Trophoblast cell (in vitro differentiated cells and primary cell): ENCODE results near the gene XKRX. TPM values are rescaled to one million over a fixed set of nuclear protein-coding genes. Genes with fewer than 3 reads are reported as not detected.

ENCODE experiments used
- DNase-seq, 2 donors: peaks; one replicate each; pipeline ENCODE4 v3.0.0-alpha.2; 2016
- H2AFZ ChIP-seq: 2 replicates; pipeline ENCODE4 v1.6.1; 2013; ENCODE audit warnings: low read length, moderate library complexity, mild to moderate bottlenecking; ENCODE audit not compliant: insufficient read depth, poor library complexity
- H2AK5ac ChIP-seq: 2 replicates; pipeline ENCODE4 v1.6.1; 2013; ENCODE audit warnings: mild to moderate bottlenecking, low read length
- H2BK120ac ChIP-seq: 2 replicates; pipeline ENCODE4 v1.6.1; 2013; ENCODE audit warnings: low read length, mild to moderate bottlenecking, moderate library complexity; ENCODE audit not compliant: insufficient read depth, poor library complexity
- H2BK12ac ChIP-seq: 2 replicates; pipeline ENCODE4 v1.6.1; 2013; ENCODE audit warnings: mild to moderate bottlenecking, low read length, moderate library complexity
- H2BK5ac ChIP-seq: 2 replicates; pipeline ENCODE4 v1.6.1; 2013; ENCODE audit warnings: low read length, low read depth, moderate library complexity, mild to moderate bottlenecking; ENCODE audit not compliant: poor library complexity
- H3K14ac ChIP-seq: 2 replicates; pipeline ENCODE4 v1.6.1; 2013; ENCODE audit warnings: mild to moderate bottlenecking, low read length
- H3K18ac ChIP-seq: 2 replicates; pipeline ENCODE4 v1.6.1; 2013; ENCODE audit warnings: mild to moderate bottlenecking, low read length
- H3K23ac ChIP-seq: 2 replicates; pipeline ENCODE4 v1.6.1; 2013; ENCODE audit warnings: low read length
- H3K27ac ChIP-seq: 2 replicates; pipeline ENCODE4 v1.5.1; 2013; ENCODE audit warnings: low read depth, mild to moderate bottlenecking, inconsistent platforms, low read length, moderate library complexity
- H3K27me3 ChIP-seq: 2 replicates; pipeline ENCODE4 v1.6.1; 2013; ENCODE audit warnings: inconsistent platforms, mild to moderate bottlenecking, low read length, moderate library complexity; ENCODE audit not compliant: insufficient read depth
- H3K36me3 ChIP-seq, 2 experiments: 1 replicate in 1 of 2; 2 replicates in 1 of 2; pipeline ENCODE4 v1.6.1; 2013; ENCODE audit warnings: low read length in 2 of 2, mild to moderate bottlenecking in 2 of 2, moderate library complexity in 1 of 2; ENCODE audit not compliant: insufficient read depth in 2 of 2, control insufficient read depth in 1 of 2
- H3K4ac ChIP-seq: 2 replicates; pipeline ENCODE4 v1.6.1; 2013; ENCODE audit warnings: low read depth, mild to moderate bottlenecking, low read length, moderate library complexity
- H3K4me1 ChIP-seq, 2 experiments: 1 replicate in 1 of 2; 2 replicates in 1 of 2; pipeline ENCODE4 v1.6.1; 2013; ENCODE audit warnings: low read length in 2 of 2, mild to moderate bottlenecking in 2 of 2, moderate library complexity in 1 of 2; ENCODE audit not compliant: insufficient read depth in 2 of 2, control insufficient read depth in 1 of 2
- H3K4me2 ChIP-seq: 2 replicates; pipeline ENCODE4 v1.6.1; 2013; ENCODE audit warnings: inconsistent platforms, mild to moderate bottlenecking, low read length, moderate library complexity
- H3K4me3 ChIP-seq: 2 replicates; pipeline ENCODE4 v1.5.1; 2013; ENCODE audit warnings: mild to moderate bottlenecking, low read depth, low read length, inconsistent platforms
- H3K79me1 ChIP-seq: one replicate; pipeline ENCODE4 v1.6.1; 2013; ENCODE audit warnings: low read length
- H3K79me2 ChIP-seq: 2 replicates; pipeline ENCODE4 v1.6.1; 2013; ENCODE audit warnings: low read length, mild to moderate bottlenecking; ENCODE audit not compliant: control insufficient read depth, insufficient read depth, poor library complexity
- H3K9ac ChIP-seq: 2 replicates; pipeline ENCODE4 v1.6.1; 2013; ENCODE audit warnings: mild to moderate bottlenecking, low read length
- H3K9me3 ChIP-seq: 2 replicates; pipeline ENCODE4 v1.6.1; 2013; ENCODE audit warnings: low read depth, mild to moderate bottlenecking, control low read depth, inconsistent platforms, low read length; ENCODE audit not compliant: insufficient read depth
- H4K12ac ChIP-seq: 2 replicates; pipeline ENCODE4 v1.6.1; 2013; ENCODE audit warnings: low read depth, mild to moderate bottlenecking, low read length, moderate library complexity
- H4K8ac ChIP-seq: 2 replicates; pipeline ENCODE4 v1.6.1; 2013; ENCODE audit warnings: low read depth, mild to moderate bottlenecking, low read length, moderate library complexity
- H4K91ac ChIP-seq: one replicate; pipeline ENCODE4 v1.6.1; 2013; ENCODE audit warnings: low read depth, mild to moderate bottlenecking, low read length, moderate library complexity
- WGBS: extraction: QIAGEN DNeasy Blood & Tissue Kit; methylation state at CpG from one replicate; pipeline ENCODE4 v1.1.7; 2013; ENCODE audit warnings: missing lambda C conversion rate; ENCODE audit not compliant: insufficient read length, insufficient coverage; ENCODE audit errors: extremely low coverage; 5-methylcytosine and 5-hydroxymethylcytosine counted together
- polyA plus RNA-seq: library from polyadenylated mRNA; stranded (reverse); fragments of 200-250 nt; gene quantifications from 2 replicates; pipeline ENCODE4 v1.2.3, GENCODE V29; 2013

The XKRX gene
- polyA plus RNA-seq, result 0.16 and 0.17 TPM in 2 replicates

DNA sequence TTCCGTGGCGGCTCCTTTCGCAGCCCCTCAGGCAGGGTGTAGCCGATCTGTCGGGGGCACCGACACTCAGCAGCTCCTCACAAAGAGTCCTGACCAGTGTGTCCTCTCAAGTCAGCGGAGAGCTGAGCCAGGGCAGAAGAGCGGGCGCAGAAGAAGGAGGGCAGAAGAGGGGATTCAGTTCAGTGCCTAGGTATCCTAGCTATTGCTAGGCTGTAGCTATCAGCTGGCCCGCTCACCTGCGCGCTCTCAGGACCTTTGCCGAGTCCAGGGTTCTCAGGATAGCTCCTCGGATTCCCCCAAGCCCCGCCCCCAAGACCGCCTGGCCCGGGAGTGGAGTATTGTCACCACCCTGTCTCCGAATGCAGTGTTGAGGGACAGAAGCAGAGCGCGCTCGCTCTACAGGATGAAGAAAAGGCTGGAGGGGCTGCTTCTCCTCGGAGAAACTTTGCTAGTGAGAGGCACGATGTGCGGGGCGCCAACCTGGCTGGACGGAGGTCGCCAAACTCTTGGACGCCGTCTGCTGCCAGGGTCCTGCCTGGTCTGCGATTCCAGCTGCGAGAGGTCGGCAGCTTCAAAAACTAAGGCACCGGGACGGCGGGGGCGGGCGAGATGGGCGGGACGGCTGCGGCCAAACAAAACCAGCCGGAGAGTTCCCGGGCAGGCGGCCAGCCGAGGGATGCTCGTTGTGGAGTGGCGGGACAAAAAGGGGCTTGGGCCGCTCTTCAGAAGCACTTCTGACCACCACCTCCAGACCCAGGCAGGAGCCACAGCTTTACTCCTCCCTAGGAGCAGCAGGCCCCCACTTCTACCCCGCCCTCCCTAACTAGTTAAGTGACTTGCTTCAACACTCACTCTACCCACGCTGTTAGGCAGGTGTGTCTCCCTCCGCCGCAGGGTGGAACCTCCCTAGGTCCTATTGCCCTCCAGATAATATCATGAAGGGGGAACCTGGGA is at the start of gene XKRX:
XKRX (minus strand) TSS at position 258 of the 954 bp plus-strand sequence. CDS start 613 bp downstream, outside the sequence.
- Histone ChIP-seq H2BK12ac (no peak within 1 kb of the TSS), H3K9ac (no peak within 1 kb of the TSS), H3K79me2 (no peaks in the 10 kb centered on the region), H3K27ac (no peak within 1 kb of the TSS), H4K91ac (no peak within 1 kb of the TSS), H3K4me3 (peak within 1 kb of the TSS; percentile 66), H3K27me3 (no peaks in the 10 kb centered on the region), H3K36me3 (no peaks in the 10 kb centered on the region), H3K23ac (no peak within 1 kb of the TSS), H4K12ac (no peak within 1 kb of the TSS), H2BK120ac (no peak within 1 kb of the TSS), H3K4ac (no peak within 1 kb of the TSS), H4K8ac (no peak within 1 kb of the TSS), H3K14ac (no peak within 1 kb of the TSS), H2BK5ac (no peak within 1 kb of the TSS), H3K4me1 (no peaks in the 10 kb centered on the region), H2AFZ (no peak within 1 kb of the TSS), H3K79me1 (no peaks in the 10 kb centered on the region), H3K4me2 (peak within 1 kb of the TSS; percentile 88), H3K18ac (no peak within 1 kb of the TSS), H2AK5ac (no peak within 1 kb of the TSS), H3K9me3 (no peaks in the 10 kb centered on the region)
- DNase-seq, result peak; percentile 7 to 30
- WGBS, result no CpG with 5 or more reads among the region's 51 CpGs

DNA sequence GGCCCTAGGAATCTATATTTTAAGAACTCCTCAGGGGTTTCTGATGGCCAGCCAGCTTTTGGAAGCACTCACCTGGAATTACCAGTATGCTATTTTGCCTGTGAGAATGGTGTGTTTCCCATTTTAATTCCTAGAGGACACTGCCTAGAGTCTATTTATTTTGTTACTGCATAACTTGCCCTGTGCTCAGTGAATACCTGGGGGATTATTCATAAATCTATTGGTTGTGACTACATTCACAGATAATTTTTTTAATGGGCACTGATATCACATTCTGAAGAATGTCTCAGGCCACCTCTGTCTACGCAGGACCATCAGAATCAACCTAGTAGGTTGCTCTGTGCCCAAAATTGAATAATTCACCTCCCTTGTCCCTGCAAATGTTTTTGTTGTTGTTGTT is 47.5 kb upstream of the XKRX start:
- H3K14ac ChIP-seq, result no peak overlapping the region
- peaks cover 0 to 2% of the 10 kb centered on the region in 2 experiments for H3K4me1 ChIP-seq
- DNase-seq, result no peak
- no peak overlapping the region for H4K8ac ChIP-seq
- no peaks in the 10 kb centered on the region for H3K9me3 ChIP-seq
- no peak overlapping the region for H3K27ac ChIP-seq
- H3K23ac ChIP-seq, result no peak overlapping the region
- H2AK5ac ChIP-seq, result no peak overlapping the region
- no peak overlapping the region for H2AFZ ChIP-seq
- no peak overlapping the region for H3K18ac ChIP-seq
- no CpG with 5 or more reads among the region's 1 CpG for WGBS
- no peak overlapping the region for H3K4ac ChIP-seq
- H4K12ac ChIP-seq, result no peak overlapping the region
- H3K4me2 ChIP-seq, result no peak overlapping the region
- no peak overlapping the region for H3K9ac ChIP-seq
- H3K4me3 ChIP-seq, result no peak overlapping the region
- H2BK5ac ChIP-seq, result no peak overlapping the region
- no peak overlapping the region for H4K91ac ChIP-seq
- no peak overlapping the region for H2BK12ac ChIP-seq
- no peaks in the 10 kb centered on the region for H3K36me3 ChIP-seq
- no peaks in the 10 kb centered on the region for H3K27me3 ChIP-seq
- no peaks in the 10 kb centered on the region for H3K79me2 ChIP-seq
- H3K79me1 ChIP-seq, result peaks cover 3% of the 10 kb centered on the region
- H2BK120ac ChIP-seq, result no peak overlapping the region

DNA sequence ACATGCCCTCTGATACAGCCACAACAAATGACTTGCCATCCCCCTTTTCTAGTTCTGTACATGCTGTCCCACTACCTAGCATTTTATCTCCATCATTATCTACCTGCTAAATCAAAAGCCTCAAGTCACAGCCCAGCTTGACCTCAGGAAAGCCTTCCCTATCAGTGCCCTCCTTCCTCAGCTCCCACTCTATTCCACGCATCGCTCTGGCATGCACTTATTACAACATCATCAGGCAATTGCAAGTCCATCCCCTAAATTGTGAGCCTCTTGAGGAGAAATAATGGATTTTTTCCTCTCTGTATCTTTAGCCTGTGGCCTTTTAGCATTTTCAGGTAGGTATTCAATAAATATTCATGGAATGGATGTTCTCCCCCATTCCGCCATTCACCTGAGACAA is 46.5 kb upstream of the XKRX start:
- H4K12ac ChIP-seq, result no peak overlapping the region
- no peak overlapping the region for H2BK5ac ChIP-seq
- no peak overlapping the region for H3K18ac ChIP-seq
- no peak overlapping the region for H3K14ac ChIP-seq
- peaks cover 3% of the 10 kb centered on the region for H3K79me1 ChIP-seq
- no peak overlapping the region for H3K23ac ChIP-seq
- H2AK5ac ChIP-seq, result no peak overlapping the region
- H4K8ac ChIP-seq, result no peak overlapping the region
- H3K36me3 ChIP-seq, result no peaks in the 10 kb centered on the region
- no peak overlapping the region for H3K4me2 ChIP-seq
- no peak overlapping the region for H2BK120ac ChIP-seq
- H3K27ac ChIP-seq, result no peak overlapping the region
- no peak overlapping the region for H2BK12ac ChIP-seq
- no peaks in the 10 kb centered on the region for H3K27me3 ChIP-seq
- DNase-seq, result no peak
- WGBS, result no CpG with 5 or more reads among the region's 3 CpGs
- H4K91ac ChIP-seq, result no peak overlapping the region
- no peak overlapping the region for H3K9ac ChIP-seq
- H3K9me3 ChIP-seq, result no peaks in the 10 kb centered on the region
- no peaks in the 10 kb centered on the region for H3K79me2 ChIP-seq
- H3K4me3 ChIP-seq, result no peak overlapping the region
- H3K4ac ChIP-seq, result no peak overlapping the region
- no peak overlapping the region for H2AFZ ChIP-seq
- peaks cover 0 to 2% of the 10 kb centered on the region in 2 experiments for H3K4me1 ChIP-seq

DNA sequence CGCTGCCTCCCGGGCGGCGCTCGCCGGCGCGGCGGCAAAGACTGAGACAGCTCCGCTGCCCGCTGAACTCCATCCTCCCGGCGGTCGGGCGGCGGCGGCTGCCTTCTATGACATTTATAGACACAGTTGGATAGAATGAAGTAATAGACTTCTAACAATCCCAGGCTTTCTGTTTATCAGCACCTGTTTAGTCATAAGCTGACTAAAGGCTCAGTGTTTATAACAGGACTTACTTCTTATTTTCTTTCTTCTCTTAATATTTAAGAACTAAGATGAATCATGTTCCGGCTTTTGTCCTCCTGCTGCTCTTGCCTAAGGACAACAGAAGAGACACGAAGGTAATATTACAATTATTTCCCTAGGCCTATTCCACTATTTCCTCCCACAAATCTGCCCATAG is 44.7 kb upstream of the XKRX start:
- H3K4me3 ChIP-seq, result no peak overlapping the region
- H3K23ac ChIP-seq, result no peak overlapping the region
- H3K18ac ChIP-seq, result no peak overlapping the region
- H3K79me2 ChIP-seq, result no peaks in the 10 kb centered on the region
- no peak overlapping the region for H3K27ac ChIP-seq
- H3K4me1 ChIP-seq, result no peaks in the 10 kb centered on the region
- H4K12ac ChIP-seq, result no peak overlapping the region
- no peak overlapping the region for H2AK5ac ChIP-seq
- H2BK12ac ChIP-seq, result no peak overlapping the region
- no peak overlapping the region for H2AFZ ChIP-seq
- no peak overlapping the region for H4K8ac ChIP-seq
- no peak overlapping the region for H2BK5ac ChIP-seq
- H4K91ac ChIP-seq, result no peak overlapping the region
- H3K36me3 ChIP-seq, result no peaks in the 10 kb centered on the region
- no peak overlapping the region for H2BK120ac ChIP-seq
- no peak for DNase-seq
- no peak overlapping the region for H3K4ac ChIP-seq
- H3K9me3 ChIP-seq, result no peaks in the 10 kb centered on the region
- no peak overlapping the region for H3K9ac ChIP-seq
- no peak overlapping the region for H3K14ac ChIP-seq
- no peaks in the 10 kb centered on the region for H3K27me3 ChIP-seq
- H3K79me1 ChIP-seq, result no peaks in the 10 kb centered on the region
- WGBS, result no CpG with 5 or more reads among the region's 19 CpGs
- H3K4me2 ChIP-seq, result no peak overlapping the region
